Skin of body (tissue), 2 donors: ENCODE results near the gene MED13L. TPM values are rescaled to one million over a fixed set of nuclear protein-coding genes. Genes with fewer than 3 reads are reported as not detected.

ENCODE experiments used
- DNase-seq: peaks from one replicate; lab custom pipeline; 2025; lab: John Stamatoyannopoulos, UW
- total RNA-seq: library from RNA; depleted of rRNA; stranded (reverse); fragments of >200 nt; gene quantifications from one replicate; pipeline ENCODE4 v1.2.3, GENCODE V29; 2014

MED13L gene
- total RNA-seq, 1 donor from 2014 or later = 171 TPM

DNA sequence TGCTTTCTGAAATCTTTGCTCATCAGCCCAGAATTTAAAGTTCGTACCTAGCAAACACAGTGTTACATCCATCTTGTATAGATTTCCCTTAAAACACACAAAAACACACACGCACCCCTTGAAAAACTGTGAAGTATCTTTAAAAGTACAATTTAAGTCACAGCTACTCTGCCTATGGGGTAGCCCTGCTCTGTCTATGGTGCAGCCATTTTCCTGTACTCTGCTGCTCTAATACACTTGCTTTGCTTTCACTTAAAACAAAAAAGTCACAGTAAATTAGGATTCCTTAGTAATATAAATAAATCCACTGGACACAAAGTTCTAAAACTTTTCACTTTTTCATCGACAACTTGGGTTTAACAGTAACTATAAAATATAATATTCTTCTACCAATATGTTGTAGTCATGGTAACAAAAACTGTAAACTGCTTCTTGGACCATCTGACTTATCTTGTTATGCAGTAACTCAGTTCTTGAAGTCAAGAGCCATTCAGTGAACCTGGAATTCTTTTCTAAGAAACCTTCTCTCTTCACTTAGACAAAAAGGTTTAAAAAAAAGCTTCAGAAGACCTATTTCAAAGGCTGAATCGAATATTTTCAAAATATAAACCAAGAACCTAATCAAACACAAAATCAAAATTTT is 63.5 kb downstream of the MED13L start:
- no peak for DNase-seq

DNA sequence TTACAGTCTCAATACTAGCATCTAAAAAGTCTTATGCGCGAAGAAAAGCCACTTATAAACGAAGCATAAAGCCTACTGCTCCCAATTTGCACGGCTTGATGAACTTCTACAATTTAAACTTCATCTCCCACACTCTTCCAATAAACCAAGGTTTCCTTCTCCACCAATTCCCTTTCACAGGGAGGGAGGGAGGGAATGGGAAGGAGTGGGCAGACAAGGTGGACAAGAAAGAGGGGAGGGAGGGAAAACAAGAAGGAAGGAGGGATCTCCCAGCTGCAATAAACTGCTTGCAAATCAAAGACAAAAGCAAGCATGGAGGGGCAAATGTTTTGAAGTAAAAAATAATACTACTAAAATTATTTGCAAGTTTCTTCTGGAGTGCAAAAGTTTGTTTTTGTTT is 64.5 kb downstream of the MED13L start:
- no peak for DNase-seq

DNA sequence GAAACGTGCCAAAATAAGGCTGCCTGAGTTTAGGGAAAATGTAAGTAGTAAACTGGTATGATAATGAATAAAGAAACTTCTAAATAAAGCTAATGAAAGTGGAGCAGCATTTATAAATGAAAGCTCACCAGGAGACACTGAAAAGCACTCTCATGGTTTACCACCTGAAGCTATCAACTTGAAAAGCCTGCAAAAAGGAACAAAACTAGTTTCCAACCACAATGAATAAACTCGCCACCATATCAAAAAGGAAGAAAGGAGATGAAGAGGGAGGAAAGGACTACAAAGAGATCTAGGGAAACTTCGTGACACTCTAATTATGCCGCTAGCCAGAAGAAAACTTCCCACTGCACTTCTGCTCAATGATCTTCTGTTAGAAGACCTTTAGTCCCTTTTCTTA is 66.7 kb downstream of the MED13L start:
- no peak for DNase-seq

DNA sequence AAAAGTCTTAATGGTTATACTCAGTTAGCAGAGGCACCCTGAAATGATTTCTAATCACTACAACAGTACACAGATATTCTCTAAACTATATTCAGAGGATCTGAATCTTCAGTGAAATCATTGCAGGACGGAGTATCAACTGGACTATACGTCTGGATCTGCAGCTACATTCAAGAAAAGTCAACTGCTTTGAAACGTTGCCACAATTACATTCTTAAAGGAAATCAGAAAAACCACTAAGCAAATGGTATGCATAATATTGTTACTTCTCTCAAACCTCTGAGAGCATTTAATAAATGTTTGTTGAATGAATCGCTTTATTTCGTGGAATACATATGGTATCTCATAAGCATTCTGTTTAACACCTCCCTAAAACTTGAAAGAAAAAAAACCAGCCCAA is 67.4 kb downstream of the MED13L start:
- no peak for DNase-seq

DNA sequence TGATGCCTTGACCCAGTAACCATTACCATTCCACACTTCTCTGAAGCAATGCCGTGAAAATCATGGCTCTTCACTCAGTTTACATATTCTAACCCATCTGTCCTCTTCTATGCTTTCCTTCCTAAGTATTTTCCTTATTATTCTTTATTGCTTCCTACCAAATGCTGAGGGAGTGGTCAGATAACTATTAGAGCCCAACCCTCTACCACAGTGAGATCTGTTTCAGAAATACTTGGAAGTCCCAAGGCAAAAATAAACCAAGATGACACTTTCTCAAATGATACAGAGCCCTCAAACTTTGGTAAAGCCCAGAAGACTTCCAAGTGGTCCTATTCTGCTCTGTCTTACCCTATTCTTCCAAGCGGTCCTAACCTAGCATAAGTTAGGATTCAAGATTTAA is 68.0 kb downstream of the MED13L start:
- DNase-seq = no peak

DNA sequence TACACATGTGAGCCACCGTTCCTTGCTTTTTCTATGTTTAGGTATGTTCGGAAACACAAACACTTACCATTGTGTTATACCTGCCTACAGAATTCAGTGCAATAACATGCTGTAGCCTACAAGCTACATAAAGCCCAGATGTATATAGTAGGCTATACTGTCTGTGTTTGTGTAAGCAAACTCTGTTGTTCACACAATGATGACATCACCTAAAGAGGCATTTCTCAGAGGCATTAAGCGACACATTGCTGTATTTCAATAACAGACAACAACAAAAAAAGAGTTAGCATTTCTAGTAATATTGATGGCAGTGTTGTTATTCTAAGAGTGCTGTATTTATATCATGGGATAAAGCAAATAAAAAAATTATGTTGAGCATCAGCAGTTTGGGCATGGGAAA is 70.2 kb downstream of the MED13L start:
- no peak for DNase-seq

DNA sequence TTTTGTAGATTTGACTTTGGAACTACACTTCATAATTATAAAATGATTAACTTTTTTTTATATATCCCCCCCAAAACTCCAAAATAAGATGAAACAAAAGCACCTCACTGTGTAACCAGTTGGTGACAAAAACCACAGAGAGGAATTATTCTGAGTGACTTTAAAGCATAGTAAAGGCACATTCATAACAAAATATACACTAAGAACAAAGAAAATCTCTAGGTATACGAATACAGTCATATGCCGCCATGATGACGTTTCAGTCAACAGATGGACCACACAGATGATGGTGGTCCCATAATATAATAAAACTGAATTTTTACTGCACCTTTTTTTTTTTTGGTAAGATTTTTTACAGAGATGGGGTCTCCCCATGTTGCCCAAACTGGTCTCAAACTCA is 70.7 kb downstream of the MED13L start:
- DNase-seq = no peak

DNA sequence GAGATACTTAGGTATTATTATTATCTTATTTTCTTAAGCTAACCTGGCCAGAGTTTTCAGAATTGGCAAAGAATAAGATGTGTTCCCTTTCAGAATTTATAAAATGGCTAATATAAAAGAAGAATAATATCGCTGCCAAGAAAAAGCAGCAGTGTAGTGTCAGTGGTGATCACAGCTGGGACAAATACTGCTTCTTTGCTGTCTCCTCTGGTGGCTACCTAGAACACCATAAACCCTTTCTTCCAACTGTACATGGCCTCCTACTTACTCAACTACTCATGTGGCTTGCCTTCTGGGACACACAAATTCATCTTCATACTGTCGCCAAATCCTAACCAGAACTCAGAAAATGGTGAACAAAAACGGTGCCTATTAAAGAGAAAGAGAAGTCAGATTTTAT is 72.7 kb downstream of the MED13L start:
- DNase-seq = no peak

DNA sequence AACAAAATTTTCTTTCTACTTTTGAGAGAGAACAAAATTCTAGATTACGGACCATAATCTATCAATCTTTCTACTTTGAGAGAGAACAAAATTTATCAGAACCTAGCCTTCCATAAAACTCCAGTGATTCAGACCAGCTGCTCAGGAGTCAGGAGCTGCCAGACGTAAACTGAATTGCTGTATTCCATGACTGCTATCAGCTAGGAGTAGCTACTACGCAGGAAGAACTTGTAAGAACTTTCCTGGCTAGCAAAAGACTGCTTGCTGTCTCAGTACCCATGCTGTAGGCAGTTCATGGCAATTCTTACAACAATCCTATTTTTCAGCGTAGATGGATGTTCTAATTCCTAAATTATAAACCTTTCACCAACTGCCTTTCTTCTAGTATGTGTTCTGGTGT is 73.3 kb downstream of the MED13L start:
- DNase-seq = no peak

DNA sequence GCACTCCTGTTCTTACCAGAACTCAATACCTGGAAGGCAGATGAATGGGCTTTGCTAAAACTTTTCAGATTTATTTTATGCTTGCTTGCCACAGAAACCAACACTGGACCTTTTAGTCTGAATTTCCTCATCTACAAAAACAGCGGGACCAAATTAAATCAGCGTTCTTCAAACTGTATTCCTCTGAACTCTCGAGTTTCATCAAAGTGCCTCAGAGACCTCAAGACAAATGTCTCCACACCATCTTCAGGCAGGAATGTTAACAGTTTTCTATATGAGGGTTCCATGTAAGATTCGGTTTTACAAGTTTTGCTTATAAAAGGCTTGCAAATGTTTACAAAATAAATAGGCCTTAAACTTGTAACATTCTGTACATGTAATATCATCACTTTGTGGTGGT is 74.6 kb downstream of the MED13L start:
- DNase-seq = peak; percentile 29

DNA sequence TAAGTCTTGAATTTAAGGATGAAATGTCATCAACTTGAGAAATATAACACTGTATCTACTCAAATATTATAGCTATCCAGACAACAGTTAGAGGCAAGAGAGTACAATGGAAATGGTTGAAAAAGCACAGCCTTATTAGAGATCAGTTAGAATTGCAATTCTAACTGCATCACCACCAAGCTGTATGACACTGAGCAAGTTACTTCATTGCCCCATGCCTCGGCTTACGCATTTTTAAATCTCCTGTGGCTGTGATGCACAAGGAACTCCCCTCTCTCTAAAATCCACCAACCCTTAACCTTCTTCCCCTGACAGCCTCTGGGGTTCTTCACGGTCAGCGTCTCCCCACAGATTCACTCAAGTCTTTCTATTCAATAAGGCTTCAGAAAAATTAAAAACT is 75.1 kb downstream of the MED13L start:
- no peak for DNase-seq

DNA sequence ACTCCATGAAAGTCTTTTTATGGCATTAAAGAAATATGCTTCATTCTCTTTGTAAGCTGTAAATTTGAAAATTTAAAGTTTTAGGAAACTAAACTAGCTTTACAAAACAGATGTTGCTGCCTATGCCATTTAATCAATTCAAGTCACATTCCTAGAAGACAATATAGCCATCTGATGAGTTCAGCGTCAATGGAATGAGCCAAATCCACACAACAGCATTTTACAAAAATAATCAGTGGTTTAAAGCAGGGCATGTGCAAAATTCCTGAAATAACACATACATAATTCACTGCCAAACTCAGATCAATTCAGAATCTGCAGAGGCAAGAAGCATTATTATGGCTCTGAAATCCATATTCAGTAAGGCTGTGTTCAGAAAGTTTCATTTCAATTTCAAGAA is 75.6 kb downstream of the MED13L start:
- peak; percentile 40 for DNase-seq

DNA sequence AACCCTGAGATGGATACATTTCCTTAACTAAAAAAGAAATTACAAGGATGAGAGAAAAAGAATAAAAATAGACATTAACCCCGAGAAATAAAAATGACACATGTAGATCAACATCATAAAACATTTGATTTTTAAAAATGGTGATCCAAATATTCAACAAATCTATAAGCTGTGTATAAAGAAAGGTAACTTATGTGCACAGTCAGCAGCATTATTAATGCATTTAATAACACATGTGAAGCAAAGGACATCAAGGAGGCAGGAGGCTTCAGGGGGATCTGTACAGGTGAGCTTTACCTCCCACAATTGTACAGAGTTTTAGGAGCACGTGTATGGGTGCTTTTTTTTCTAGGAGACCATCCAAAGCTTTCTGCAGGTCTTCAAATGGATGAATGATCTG is 76.1 kb downstream of the MED13L start:
- DNase-seq = no peak

DNA sequence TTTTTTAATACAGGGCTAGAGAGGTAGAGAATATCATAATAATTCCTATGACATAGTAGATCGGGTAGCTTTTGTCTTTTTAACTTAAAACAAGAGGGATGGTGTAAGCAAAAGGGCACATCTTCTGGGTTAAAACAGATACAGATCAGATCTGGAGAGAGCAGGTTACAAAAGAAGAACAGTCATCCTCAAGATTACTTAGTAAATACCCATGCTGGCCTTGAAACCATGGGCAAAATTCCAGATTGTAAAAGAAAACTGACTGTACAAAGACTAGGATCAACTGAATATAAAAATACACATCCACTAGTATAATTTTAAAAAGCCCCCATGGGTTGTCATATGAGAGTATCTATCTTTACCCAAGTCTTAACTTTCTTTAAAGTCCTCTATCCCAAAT is 76.7 kb downstream of the MED13L start:
- DNase-seq = no peak

DNA sequence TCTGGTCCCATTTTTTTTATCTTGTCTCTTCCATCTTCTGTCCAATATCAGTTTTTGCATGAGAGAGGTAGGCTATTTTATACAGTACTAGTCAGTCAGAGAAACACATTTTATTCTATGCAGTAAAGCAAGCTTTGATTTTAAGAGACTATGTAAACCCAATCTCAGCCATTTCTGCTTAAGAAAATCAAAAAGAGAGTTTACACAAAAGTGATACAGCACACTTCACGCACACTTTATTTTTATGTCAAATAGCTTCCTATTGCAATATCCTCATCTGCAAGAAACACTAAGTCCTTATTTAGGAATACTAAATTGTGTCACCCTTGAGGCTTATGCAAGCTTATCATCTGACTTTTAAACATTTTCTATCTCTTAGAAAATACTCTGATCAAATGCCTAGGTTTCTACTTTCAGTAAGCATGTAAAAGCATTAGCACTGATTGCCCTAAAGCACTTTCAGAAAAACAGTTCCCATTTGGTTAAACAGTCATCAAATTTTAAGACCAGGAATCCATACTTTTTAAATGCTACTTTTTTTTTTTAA is 78.3 kb downstream of the MED13L start:
- DNase-seq = no peak

DNA sequence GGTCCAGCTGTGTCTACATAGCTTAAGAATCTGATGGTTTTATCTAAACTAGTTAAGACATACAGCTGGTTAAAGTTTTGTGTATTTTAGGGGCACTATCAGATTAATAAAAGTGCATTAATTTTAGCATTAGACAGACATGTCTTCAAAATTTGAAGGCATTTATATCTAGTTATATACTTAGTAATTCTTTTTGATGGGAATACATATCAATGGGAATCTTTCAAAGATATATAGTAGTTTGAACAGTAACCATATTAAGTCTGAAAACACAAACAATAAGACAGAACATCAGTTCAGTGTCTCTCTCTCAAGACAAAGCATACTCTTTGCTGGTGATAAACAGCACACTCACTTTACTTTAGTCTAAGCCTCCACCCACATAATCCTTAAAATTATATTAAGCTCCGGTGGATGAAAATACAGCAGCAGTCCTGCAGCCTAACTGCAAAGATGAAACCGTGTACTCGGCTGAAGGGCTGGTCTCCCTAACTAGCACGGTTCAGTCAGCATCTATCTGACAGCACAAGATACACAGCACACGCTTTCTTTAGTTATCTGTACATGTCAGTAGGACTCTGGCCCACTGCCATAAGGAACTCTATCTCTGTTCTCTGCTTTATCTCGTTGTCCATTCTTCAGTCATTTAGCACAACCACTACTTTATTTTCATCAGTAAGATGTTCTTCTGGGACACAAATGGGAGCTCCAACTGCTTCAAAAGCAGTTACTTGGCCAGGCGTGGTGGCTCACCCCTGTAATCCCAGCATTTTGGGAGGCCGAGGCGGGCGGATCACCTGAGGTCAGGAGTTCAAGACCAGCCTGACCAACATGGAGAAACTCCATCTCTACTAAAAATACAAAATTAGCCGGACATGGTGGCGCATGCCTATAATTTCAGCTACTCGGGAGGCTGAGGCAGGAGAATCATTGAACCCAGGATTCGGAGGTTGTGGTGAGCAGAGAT is 80.5 kb downstream of the MED13L start:
- no peak for DNase-seq

DNA sequence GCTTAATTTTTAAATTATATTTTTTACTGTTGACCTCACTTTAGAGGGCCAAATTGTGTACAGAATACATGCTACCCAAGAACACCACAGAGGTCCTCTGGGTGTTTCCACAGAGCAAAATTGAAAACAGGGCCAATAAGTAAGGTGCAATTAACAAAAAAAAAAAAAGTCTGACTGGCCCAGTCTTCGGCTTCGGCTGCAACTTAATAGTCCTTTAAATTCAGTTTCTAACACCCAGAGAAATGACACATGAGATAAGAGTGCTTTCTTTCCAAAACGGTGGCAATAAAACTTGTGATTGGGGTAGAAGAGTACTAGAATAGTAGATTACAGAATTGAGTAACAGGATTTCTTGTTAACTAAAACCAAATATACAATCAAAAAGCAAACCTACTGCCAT is 81.3 kb downstream of the MED13L start:
- no peak for DNase-seq

DNA sequence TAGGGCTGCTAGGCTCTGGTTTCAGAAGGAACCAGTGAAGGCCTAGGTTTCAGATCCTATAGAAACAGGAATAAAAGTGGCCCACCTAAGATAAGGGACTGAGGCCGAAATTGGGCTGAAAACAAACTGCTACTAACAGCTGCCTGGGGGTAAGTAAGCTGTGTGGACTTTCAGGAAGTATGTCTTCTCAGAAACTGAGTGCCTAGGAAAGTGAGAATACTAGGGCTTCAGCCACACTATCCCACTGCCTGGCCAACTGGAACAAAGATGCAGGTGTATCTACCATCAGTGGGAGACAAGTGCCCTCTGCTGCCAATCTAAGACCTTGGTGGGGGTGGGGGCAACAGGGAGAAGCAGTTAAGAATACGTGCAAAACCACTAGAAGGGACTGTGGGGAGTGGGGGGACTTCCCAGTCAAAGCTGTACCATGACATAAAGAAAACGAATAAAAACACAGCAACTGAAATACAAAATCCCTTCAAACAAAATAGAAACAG is 82.5 kb downstream of the MED13L start:
- DNase-seq = no peak

DNA sequence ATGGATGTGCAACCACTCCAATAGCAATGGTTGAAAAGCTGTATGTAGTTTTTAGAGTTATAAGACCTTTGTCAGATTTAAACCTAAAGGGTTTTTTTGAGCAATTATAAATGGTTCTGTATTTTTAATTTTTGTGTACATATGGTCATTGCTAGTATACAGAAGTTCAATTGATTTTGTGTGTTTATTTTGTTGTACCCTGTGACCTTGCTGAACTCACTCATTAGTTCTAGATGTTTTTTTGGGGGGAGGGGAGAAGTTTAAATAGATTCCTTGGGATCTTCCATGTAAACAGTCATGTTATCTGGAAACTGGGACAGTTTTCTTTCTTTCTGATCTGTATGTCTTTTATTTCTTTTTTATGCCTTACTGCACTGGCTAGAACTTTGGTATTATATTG is 87.8 kb downstream of the MED13L start:
- DNase-seq = no peak

DNA sequence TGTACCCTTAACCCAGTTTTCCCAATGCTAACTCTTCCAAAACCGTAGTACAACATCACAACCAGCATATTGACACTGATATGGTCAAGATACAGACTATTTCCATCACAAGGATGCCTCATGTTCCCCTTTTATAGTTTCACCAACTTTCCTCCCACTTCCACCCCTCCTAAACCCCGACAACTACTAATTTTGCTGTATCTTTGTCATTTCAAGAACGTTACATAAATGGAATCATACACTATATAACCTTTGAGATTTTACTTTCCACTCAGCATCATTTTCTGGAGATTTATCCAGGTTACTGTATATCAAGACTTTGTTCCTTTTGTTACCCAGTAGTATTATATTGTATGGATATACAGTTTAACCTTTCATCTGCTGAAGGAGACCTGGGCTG is 88.9 kb downstream of the MED13L start:
- no peak for DNase-seq

DNA sequence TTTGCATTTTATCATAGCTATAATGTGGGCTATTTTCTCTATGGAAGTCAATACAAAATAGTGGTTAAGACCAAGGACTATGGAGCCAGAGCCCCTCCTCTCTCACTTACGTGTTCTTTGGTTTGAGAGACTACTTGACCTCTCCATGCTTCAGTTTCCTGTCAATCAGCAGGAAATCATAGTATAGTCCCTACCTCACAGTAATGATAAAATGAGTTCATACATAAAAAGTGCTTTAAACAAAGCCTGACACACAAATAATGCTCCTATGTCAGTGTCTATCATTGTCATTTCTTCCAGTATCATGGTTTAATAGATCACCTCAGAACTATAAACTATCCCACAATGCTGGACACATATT is 90.4 kb downstream of the MED13L start:
- no peak for DNase-seq

DNA sequence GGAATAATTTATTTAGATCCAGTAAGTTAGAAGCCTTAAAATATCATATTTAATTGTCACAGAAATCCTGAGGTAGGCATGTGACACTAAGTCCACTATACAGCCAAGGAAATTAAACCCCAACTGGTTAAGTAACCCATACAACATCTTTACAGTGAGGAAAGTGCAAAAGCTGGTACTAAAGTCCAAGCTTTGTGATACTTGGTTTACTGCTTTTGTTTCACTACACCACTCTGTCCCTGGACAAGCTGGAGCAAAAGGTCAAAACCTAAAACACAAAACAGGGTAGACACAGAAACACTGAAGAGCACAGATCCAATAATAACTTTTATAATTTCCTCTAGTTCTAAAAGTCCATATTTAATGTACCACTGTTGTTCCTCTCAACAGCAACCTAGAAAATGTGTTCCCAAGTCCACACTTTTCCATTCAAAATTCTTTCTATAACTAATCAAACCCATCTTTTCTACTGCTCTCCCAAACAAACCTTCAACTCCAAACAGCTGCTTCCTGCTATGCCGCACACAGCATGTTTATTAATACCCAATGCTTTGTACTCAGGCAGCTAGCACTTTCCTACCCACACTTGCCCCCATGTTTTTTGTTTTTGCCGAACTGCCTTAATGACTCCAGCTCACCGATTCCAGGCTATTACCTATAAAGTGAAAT is 90.9 kb downstream of the MED13L start:
- peak; percentile 49 for DNase-seq
